ENCODE measurements around the gene EPHB1. TPM values are rescaled to one million over a fixed set of nuclear protein-coding genes. Genes with fewer than 3 reads are reported as not detected.

EPHB1 gene
- total and polyA plus RNA-seq, 2 of the 13 experiments (the other 11 are each of a cell fraction or from before 2014, with no cell fraction given) = 0.07 to 0.21 TPM

DNA sequence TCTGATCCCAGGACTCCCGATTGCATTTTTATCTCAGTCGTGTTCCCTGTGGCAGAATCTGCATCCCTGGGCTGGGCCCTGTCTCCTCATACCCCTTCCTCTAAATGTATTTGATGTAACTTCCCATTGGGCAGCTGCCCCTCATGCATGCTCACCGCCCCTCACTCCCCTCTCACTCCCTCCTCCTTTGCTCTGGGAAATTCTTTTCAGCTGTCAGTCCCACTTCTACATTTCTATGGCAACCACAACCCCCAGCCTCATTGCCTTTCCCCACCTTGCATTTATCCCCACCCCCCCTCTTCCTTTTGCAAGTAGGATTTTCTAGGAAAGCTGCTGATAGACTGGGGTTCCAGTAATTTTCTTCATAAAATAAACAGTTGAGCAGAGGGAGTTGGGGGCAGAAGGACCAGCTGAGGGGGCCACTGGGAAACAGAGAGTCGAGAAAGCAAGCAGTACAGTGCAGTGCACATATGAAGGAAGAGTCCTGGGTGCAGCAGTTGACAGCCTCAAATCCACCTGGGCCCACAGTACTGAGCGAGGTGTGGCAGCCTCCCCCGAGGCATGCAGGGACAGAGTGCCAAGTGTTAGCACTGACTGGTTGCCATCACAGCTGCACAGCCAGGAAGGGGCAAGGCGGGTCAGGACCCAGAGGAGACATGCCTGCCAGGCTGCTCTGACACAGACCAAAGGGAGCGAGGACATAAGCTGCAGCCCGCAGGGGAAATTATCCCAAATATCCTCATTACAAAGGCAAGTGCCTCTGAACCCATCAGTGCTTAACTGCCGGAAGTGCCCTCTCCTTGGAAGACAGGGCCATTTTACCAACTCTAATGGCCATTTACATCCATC, 476.3 kb downstream of the EPHB1 start:
- FAIRE-seq (no peak), ATAC-seq (no peak), DNase-seq (ENCODE audit: low spot score) (no peak)
- H3K4me2 ChIP-seq (ENCODE audit: low read depth, low read length) = no peak overlapping the region
- no TSS peak for BruUV-seq (replicated peaks)
- intact Hi-C loops (cut with micrococcal nuclease; ENCODE audit: unreplicated experiment) = no loop called here
- 19% methylated on average over 6 of the region's 10 CpGs for WGBS (ENCODE audit: low lambda C conversion rate)
- H3K9me3 ChIP-seq (ENCODE audit: low read length) = no peaks in the 10 kb centered on the region
- no peak overlapping the region for H2AFZ ChIP-seq (ENCODE audit: low read length)
- no peaks in the 10 kb centered on the region for H3K4me1 ChIP-seq (ENCODE audit: insufficient read depth, low read length)
- H4K20me1 ChIP-seq (ENCODE audit: insufficient read depth, low read length) = no peaks in the 10 kb centered on the region
- H3K27ac ChIP-seq (ENCODE audit: extremely low read length, insufficient read depth, low read length) = no peak overlapping the region
- ChIA-PET CTCF (ENCODE audit: low intra/inter-chr PET ratio, low total read pairs) (no interaction called here), POLR2A (no interaction called here)
- H3K79me2 ChIP-seq (ENCODE audit: insufficient read depth, low read length) = no peaks in the 10 kb centered on the region
- H3K27me3 ChIP-seq (ENCODE audit: control insufficient read depth in 1 of 2, insufficient read depth in 2 of 2, low read length in 2 of 2) = no peaks in the 10 kb centered on the region; a peak in 1 of 5 replicates
- no peak overlapping the region for H3K9ac ChIP-seq (ENCODE audit: insufficient read depth, low read depth, low read length)
- no peaks in the 10 kb centered on the region for H3K36me3 ChIP-seq (replicated peaks in 1 of 2; ENCODE audit: control insufficient read depth in 1 of 2, insufficient read depth in 2 of 2, low read length in 2 of 2)
- TF ChIP-seq, protein P1, sequence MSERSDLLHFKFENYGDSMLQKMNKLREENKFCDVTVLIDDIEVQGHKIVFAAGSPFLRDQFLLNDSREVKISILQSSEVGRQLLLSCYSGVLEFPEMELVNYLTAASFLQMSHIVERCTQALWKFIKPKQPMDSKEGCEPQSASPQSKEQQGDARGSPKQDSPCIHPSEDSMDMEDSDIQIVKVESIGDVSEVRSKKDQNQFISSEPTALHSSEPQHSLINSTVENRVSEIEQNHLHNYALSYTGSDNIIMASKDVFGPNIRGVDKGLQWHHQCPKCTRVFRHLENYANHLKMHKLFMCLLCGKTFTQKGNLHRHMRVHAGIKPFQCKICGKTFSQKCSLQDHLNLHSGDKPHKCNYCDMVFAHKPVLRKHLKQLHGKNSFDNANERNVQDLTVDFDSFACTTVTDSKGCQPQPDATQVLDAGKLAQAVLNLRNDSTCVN (CRISPR knock-in tag; IDR thresholded peaks at IDR 0.05; ENCODE audit: borderline replicate concordance) = no peak
- TF ChIP-seq ZNF253 (CRISPR knock-in tag; IDR thresholded peaks at IDR 0.05; ENCODE audit: borderline replicate concordance) (no peak), KDM4B (CRISPR knock-in tag; IDR thresholded peaks at IDR 0.05) (no peak), SP1 (IDR thresholded peaks at IDR 0.05) (no peak), SP1 (CRISPR knock-in tag; IDR thresholded peaks at IDR 0.05) (no peak), GATAD2A (CRISPR knock-in tag; IDR thresholded peaks at IDR 0.05) (no peak), PITX1 (CRISPR knock-in tag; IDR thresholded peaks at IDR 0.05) (no peak), ZNF256 (CRISPR knock-in tag; conservative IDR thresholded peaks at IDR 0.05) (no peak), ZKSCAN1 (IDR thresholded peaks at IDR 0.05; ENCODE audit: low read length) (no peak), FOXO1 (CRISPR knock-in tag; IDR thresholded peaks at IDR 0.05) (no peak), RFX5 (IDR thresholded peaks at IDR 0.05; ENCODE audit: low read depth, low read length) (no peak), RFX3 (CRISPR knock-in tag; IDR thresholded peaks at IDR 0.05) (no peak), ZNF552 (CRISPR knock-in tag; IDR thresholded peaks at IDR 0.05; ENCODE audit: borderline replicate concordance) (no peak), HMGA1 (CRISPR knock-in tag; conservative IDR thresholded peaks at IDR 0.05) (no peak), NR0B2 (CRISPR knock-in tag; IDR thresholded peaks at IDR 0.05) (no peak), CCDC6 (CRISPR knock-in tag; IDR thresholded peaks at IDR 0.05) (no peak)
- TF ChIP-seq, protein P2, sequence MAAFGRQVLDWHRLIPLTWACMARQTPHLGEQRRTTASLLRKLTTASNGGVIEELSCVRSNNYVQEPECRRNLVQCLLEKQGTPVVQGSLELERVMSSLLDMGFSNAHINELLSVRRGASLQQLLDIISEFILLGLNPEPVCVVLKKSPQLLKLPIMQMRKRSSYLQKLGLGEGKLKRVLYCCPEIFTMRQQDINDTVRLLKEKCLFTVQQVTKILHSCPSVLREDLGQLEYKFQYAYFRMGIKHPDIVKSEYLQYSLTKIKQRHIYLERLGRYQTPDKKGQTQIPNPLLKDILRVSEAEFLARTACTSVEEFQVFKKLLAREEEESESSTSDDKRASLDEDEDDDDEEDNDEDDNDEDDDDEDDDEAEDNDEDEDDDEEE (CRISPR knock-in tag; IDR thresholded peaks at IDR 0.05) = no peak
- TF ChIP-seq, protein P3, sequence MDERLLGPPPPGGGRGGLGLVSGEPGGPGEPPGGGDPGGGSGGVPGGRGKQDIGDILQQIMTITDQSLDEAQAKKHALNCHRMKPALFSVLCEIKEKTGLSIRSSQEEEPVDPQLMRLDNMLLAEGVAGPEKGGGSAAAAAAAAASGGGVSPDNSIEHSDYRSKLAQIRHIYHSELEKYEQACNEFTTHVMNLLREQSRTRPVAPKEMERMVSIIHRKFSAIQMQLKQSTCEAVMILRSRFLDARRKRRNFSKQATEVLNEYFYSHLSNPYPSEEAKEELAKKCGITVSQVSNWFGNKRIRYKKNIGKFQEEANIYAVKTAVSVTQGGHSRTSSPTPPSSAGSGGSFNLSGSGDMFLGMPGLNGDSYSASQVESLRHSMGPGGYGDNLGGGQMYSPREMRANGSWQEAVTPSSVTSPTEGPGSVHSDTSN (CRISPR knock-in tag; IDR thresholded peaks at IDR 0.05) = no peak
- no peak overlapping the region for H3K4me3 ChIP-seq (replicated peaks in 1 of 3; ENCODE audit: insufficient read depth in 1 of 3, low read depth in 2 of 3, low read length in 3 of 3)
- in situ Hi-C loops (cut with HindIII; ENCODE audit: extremely low pct_ligation_motif_present, low pct_unique_long_range_greater_than_20kb) = no loop called here
